Activated T-cell treated with anti-CD3 and anti-CD28 coated beads, Interleukin-2, amount 50 U/mL, for 4 hours (primary cell): ENCODE measurements around the gene POLD1. TPM values are rescaled to one million over a fixed set of nuclear protein-coding genes. Genes with fewer than 3 reads are reported as not detected.

Experiments used
- ATAC-seq, 2 donors: fragments of 200-7000 bp; cut with Tn5 transposase; one replicate each; pipeline ENCODE4 v1.10.0; 2021
- DNase-seq: peaks from one replicate; pipeline ENCODE4 v3.0.0-alpha.2; 2020
- H3K27me3 Mint-ChIP-seq: one replicate; pipeline ENCODE4 v1.8.0; 2021; ENCODE audit warnings: low read depth, mixed read lengths
- H3K36me3 Mint-ChIP-seq: one replicate; pipeline ENCODE4 v1.8.0; 2022; ENCODE audit warnings: mixed read lengths; ENCODE audit not compliant: insufficient read depth
- H3K4me1 Mint-ChIP-seq: one replicate; pipeline ENCODE4 v1.8.0; 2021; ENCODE audit warnings: low read depth, mixed read lengths
- H3K4me3 Mint-ChIP-seq: one replicate; pipeline ENCODE4 v1.8.0; 2021; ENCODE audit warnings: mild to moderate bottlenecking, moderate library complexity, mixed read lengths
- H3K9me3 Mint-ChIP-seq: one replicate; pipeline ENCODE4 v1.8.0; 2021; ENCODE audit warnings: mixed read lengths
- total RNA-seq, 3 donors: library from RNA; stranded (reverse); gene quantifications; one replicate each; pipeline ENCODE4 v1.2.1, GENCODE V29; 2021

The POLD1 gene
- total RNA-seq, 3 donors from 2014 or later: 182 to 246 (median 214) TPM

GRCh38 chr19:50414864-50415660 lies 30.9 kb downstream of the POLD1 start:
- Mint-ChIP-seq H3K9me3 (no peaks in the 10 kb centered on the region), H3K4me3 (no peak overlapping the region), H3K4me1 (peaks cover 5% of the 10 kb centered on the region), H3K27me3 (peaks cover 14% of the 10 kb centered on the region), H3K36me3 (no peaks in the 10 kb centered on the region)
- ATAC-seq (peak; percentile 80 to 82), DNase-seq (peak; percentile 77)

- Mint-ChIP-seq H3K27me3 (peaks cover 20% of the 10 kb centered on the region), H3K4me3 (no peak overlapping the region), H3K9me3 (no peaks in the 10 kb centered on the region), H3K36me3 (no peaks in the 10 kb centered on the region), H3K4me1 (peaks cover 5% of the 10 kb centered on the region)
- ATAC-seq (no peak), DNase-seq (no peak)
Measured at GRCh38 chr19:50415661-50416033, 31.5 kb downstream of the POLD1 start.

GRCh38 chr19:50416034-50416977 lies 32.2 kb downstream of the POLD1 start:
- ATAC-seq: no peak
- Mint-ChIP-seq H3K27me3 (peaks cover 26% of the 10 kb centered on the region), H3K4me3 (no peak overlapping the region), H3K4me1 (peaks cover 5% of the 10 kb centered on the region), H3K9me3 (no peaks in the 10 kb centered on the region), H3K36me3 (no peaks in the 10 kb centered on the region)
- DNase-seq: no peak

- DNase-seq: no peak
- H3K27me3 Mint-ChIP-seq: peaks cover 35% of the 10 kb centered on the region
- H3K36me3 Mint-ChIP-seq: no peaks in the 10 kb centered on the region
- ATAC-seq: no peak
- no peak overlapping the region for H3K4me3 Mint-ChIP-seq
- H3K4me1 Mint-ChIP-seq: peaks cover 7% of the 10 kb centered on the region
- no peaks in the 10 kb centered on the region for H3K9me3 Mint-ChIP-seq
Measured at GRCh38 chr19:50417111-50418081, 33.2 kb downstream of the POLD1 start.

- Mint-ChIP-seq H3K9me3 (no peaks in the 10 kb centered on the region), H3K27me3 (peaks cover 38% of the 10 kb centered on the region), H3K4me3 (peak within 1 kb of the TSS; percentile 56), H3K36me3 (no peaks in the 10 kb centered on the region), H3K4me1 (peaks cover 7% of the 10 kb centered on the region)
- DNase-seq: no peak
- no peak for ATAC-seq
Measured at GRCh38 chr19:50418176-50419021, 34.3 kb downstream of the POLD1 start, which contains the start of gene SPIB. TSS of gene SPIB (plus strand) at chr19:50418938. CDS start at chr19:50418963, 25 bp downstream.

GRCh38 chr19:50419022-50419579 lies 35.0 kb downstream of the POLD1 start:
- DNase-seq (no peak), ATAC-seq (no peak)
- Mint-ChIP-seq H3K27me3 (peaks cover 38% of the 10 kb centered on the region), H3K9me3 (no peaks in the 10 kb centered on the region), H3K36me3 (no peaks in the 10 kb centered on the region), H3K4me3 (peak overlapping the region; percentile 56), H3K4me1 (peaks cover 7% of the 10 kb centered on the region)

- H3K27me3 Mint-ChIP-seq: peaks cover 38% of the 10 kb centered on the region
- H3K4me3 Mint-ChIP-seq: peak overlapping the region; percentile 56
- ATAC-seq: no peak
Measured at GRCh38 chr19:50419580-50420035, 35.5 kb downstream of the POLD1 start.

GRCh38 chr19:50420127-50420526 lies 36.0 kb downstream of the POLD1 start:
- Mint-ChIP-seq H3K36me3 (no peaks in the 10 kb centered on the region), H3K27me3 (peaks cover 38% of the 10 kb centered on the region), H3K9me3 (no peaks in the 10 kb centered on the region), H3K4me1 (peaks cover 7% of the 10 kb centered on the region), H3K4me3 (peak overlapping the region; percentile 56)
- DNase-seq: no peak
- ATAC-seq: no peak

More at GRCh38 chr19:50419580-50420035, 35.5 kb downstream of the POLD1 start:
- Mint-ChIP-seq H3K36me3 (no peaks in the 10 kb centered on the region), H3K4me1 (peaks cover 7% of the 10 kb centered on the region), H3K9me3 (no peaks in the 10 kb centered on the region)
- DNase-seq: no peak

GRCh38 chr19:50420808-50421207 lies 36.7 kb downstream of the POLD1 start:
- DNase-seq: no peak
- H3K27me3 Mint-ChIP-seq: peaks cover 38% of the 10 kb centered on the region
- H3K4me1 Mint-ChIP-seq: peaks cover 7% of the 10 kb centered on the region
- no peak overlapping the region for H3K4me3 Mint-ChIP-seq
- H3K36me3 Mint-ChIP-seq: no peaks in the 10 kb centered on the region
- H3K9me3 Mint-ChIP-seq: no peaks in the 10 kb centered on the region
- no peak for ATAC-seq

GRCh38 chr19:50422397-50423278 lies 38.5 kb downstream of the POLD1 start:
- H3K27me3 Mint-ChIP-seq: peaks cover 38% of the 10 kb centered on the region
- no peaks in the 10 kb centered on the region for H3K9me3 Mint-ChIP-seq
- peaks cover 7% of the 10 kb centered on the region for H3K4me1 Mint-ChIP-seq
- DNase-seq (no peak), ATAC-seq (no peak)
- H3K36me3 Mint-ChIP-seq: no peaks in the 10 kb centered on the region
- no peak overlapping the region for H3K4me3 Mint-ChIP-seq

GRCh38 chr19:50423279-50424113 lies 39.3 kb downstream of the POLD1 start:
- no peaks in the 10 kb centered on the region for H3K36me3 Mint-ChIP-seq
- H3K27me3 Mint-ChIP-seq: peaks cover 35% of the 10 kb centered on the region
- no peak for DNase-seq
- H3K4me1 Mint-ChIP-seq: peaks cover 7% of the 10 kb centered on the region
- H3K4me3 Mint-ChIP-seq: no peak overlapping the region
- no peaks in the 10 kb centered on the region for H3K9me3 Mint-ChIP-seq
- no peak for ATAC-seq
